ENCODE results near the gene RAB21. TPM values are rescaled to one million over a fixed set of nuclear protein-coding genes. Genes with fewer than 3 reads are reported as not detected.

Gene RAB21
- total and polyA plus RNA-seq, 11 donors: 25.3 to 236 (median 193) TPM

DNA sequence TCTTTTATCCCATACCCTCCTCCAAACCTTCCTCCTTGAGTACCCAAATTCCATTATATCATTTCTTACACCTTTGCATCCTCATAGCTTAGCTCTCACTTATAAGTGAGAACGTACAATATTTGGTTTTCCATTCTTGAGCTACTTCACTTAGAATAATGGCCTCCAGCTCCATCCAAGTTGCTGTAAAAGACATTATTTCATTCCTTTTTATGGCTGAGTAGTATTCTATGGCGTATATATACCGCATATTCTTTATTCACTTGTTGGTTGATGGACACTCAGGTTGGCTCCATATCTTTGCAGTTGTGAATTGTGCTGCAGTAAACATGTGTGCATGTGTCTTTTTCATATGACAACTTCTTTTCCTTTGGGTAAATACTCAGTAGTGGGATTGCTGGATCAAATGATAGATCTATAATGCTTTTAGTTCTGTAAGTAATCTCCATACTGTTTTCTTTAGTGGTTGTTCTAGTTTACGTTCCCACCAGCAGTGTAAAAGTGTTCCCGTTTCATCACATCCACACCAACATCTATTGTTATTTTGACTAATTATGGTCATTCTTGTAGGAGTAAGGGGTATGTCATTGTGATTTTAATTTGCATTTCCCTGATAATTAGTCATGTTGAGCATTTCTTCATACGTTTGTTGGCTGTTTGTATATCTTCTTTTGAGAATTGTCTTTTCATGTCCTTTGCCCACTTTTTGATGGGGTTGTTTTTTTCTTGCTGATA, 10.1 kb downstream of the RAB21 start:
- H3K36me3 ChIP-seq: peaks cover 0 to 18% (median 2%) of the 10 kb centered on the region in 9 donors
- no peaks in the 10 kb centered on the region for H3K27me3 ChIP-seq
- ATAC-seq (no peak), DNase-seq (no peak)
- TF ChIP-seq POLR2A (IDR thresholded peaks at IDR 0.05) (no peak), CTCF (IDR thresholded peaks at IDR 0.05) (no peak)
- H3K4me3 ChIP-seq: no peak overlapping the region
- intact Hi-C loops (cut with DNase I): no loop called here
- peaks cover 0 to 28% (median 14%) of the 10 kb centered on the region in 12 donors for H3K9me3 ChIP-seq
- H3K4me1 ChIP-seq: peaks cover 0 to 59% (median 39%) of the 10 kb centered on the region in 12 donors
- peak overlapping the region in 1 of 12 donors; percentile 28 for H3K27ac ChIP-seq
- WGBS, 4 donors: 82 to 92% (median 91%) methylated on average over 6 of the region's 6 CpGs

- Histone ChIP-seq H3K36me3 (peaks cover 0 to 16% (median 13%) of the 10 kb centered on the region in 9 donors), H3K9me3 (peaks cover 0 to 14% (median 0%) of the 10 kb centered on the region in 12 donors), H3K27ac (no peak overlapping the region), H3K27me3 (no peaks in the 10 kb centered on the region), H3K4me1 (peaks cover 5 to 71% (median 53%) of the 10 kb centered on the region in 12 donors), H3K4me3 (no peak overlapping the region)
- ATAC-seq: peak in 1 of 4 donors; percentile 41
- intact Hi-C loops (cut with DNase I): no loop called here
- DNase-seq: no peak
- TF ChIP-seq CTCF (IDR thresholded peaks at IDR 0.05): no peak
- TF ChIP-seq POLR2A (IDR thresholded peaks at IDR 0.05): no peak
- WGBS, 4 donors: 46 to 59% (median 51%) methylated on average over 2 of the region's 2 CpGs
Observed at GRCh38 chr12:71766202-71766601, 11.5 kb downstream of the RAB21 start.

DNA sequence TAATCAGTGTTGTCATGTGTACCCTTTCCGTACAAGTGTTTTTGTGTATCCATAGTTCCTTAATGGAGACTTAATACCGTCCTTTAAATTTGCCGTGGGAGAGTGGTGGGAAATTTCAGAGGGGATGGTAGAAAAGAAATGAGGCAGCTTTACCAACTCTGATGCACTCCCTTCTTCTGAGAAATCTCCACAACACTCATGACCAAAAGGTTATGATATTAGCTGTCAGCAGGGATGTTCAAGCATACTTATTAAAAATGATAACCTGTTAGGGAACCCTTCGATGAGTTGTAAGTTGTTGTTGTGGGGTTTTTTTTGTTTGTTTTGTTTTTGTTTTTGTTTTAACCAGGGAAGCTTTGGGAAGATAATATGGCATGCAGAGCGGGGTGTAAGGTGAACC, 12.5 kb downstream of the RAB21 start:
- peaks cover 0 to 5% (median 0%) of the 10 kb centered on the region in 12 donors for H3K9me3 ChIP-seq
- no peak overlapping the region for H3K4me3 ChIP-seq
- no peak overlapping the region for H3K27ac ChIP-seq
- TF ChIP-seq CTCF (IDR thresholded peaks at IDR 0.05) (no peak), POLR2A (IDR thresholded peaks at IDR 0.05) (no peak)
- ATAC-seq (no peak), DNase-seq (no peak)
- intact Hi-C loops (cut with DNase I): no loop called here
- H3K36me3 ChIP-seq: peaks cover 0 to 26% (median 19%) of the 10 kb centered on the region in 9 donors
- WGBS, 4 donors: 75 to 79% (median 76%) methylated on average over 5 of the region's 5 CpGs
- H3K4me1 ChIP-seq: peaks cover 5 to 71% (median 55%) of the 10 kb centered on the region in 12 donors
- no peaks in the 10 kb centered on the region for H3K27me3 ChIP-seq

DNA sequence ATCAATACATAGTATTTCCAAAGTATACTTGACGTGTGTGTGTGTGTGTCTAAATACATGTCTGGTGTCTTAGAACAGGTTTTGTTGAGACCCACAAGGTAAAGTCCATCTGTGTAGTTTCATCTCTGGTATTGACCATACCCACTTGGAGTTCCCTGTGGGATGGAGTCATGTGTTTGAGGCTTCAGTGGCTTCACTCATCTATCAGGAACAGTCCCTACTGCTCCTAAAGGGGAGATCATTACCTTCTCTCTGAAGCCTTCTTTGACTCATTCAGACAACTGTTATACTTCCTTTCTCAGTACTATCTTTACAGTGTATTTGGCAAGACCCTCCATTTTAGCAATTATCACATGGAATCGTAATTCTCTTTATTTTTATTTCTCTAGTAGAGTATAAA, 14.2 kb downstream of the RAB21 start:
- no peak for TF ChIP-seq CTCF (IDR thresholded peaks at IDR 0.05)
- TF ChIP-seq POLR2A (IDR thresholded peaks at IDR 0.05): no peak
- 55 to 71% (median 68%) methylated on average over 2 of the region's 2 CpGs for WGBS, 4 donors
- no peaks in the 10 kb centered on the region for H3K9me3 ChIP-seq
- ATAC-seq (no peak), DNase-seq (no peak)
- peaks cover 5 to 71% (median 55%) of the 10 kb centered on the region in 12 donors for H3K4me1 ChIP-seq
- H3K4me3 ChIP-seq: no peak overlapping the region
- intact Hi-C loops (cut with DNase I): no loop called here
- H3K27ac ChIP-seq: no peak overlapping the region
- H3K27me3 ChIP-seq: no peaks in the 10 kb centered on the region
- H3K36me3 ChIP-seq: peaks cover 0 to 43% (median 32%) of the 10 kb centered on the region in 9 donors
